Panc1 (cell line): Measurements from ENCODE around the gene AFG3L2.

Experiments used
- POLR2AphosphoS5 ChIP-seq: IDR thresholded peaks from 2 replicates; pipeline ENCODE4 v1.6.1; 2012; ENCODE audit warnings: mild to moderate bottlenecking, low read depth, low read length, moderate library complexity
- SIN3A ChIP-seq: IDR thresholded peaks from 2 replicates; pipeline ENCODE4 v1.6.1; 2012; ENCODE audit warnings: low read depth, mild to moderate bottlenecking, low read length, moderate library complexity, borderline replicate concordance; ENCODE audit not compliant: insufficient read depth
- TCF7L2 ChIP-seq: IDR thresholded peaks from 2 replicates; pipeline ENCODE4 v1.6.1; 2011; ENCODE audit warnings: mild to moderate bottlenecking, low read depth, low read length, inconsistent platforms
- TF ChIP-seq, protein P1 (sequence below): fragments of 450-650 bp; IDR thresholded peaks from 2 replicates; pipeline ENCODE4 v1.5.1; 2017; ENCODE audit warnings: mild to moderate bottlenecking
- TF ChIP-seq, protein P2 (sequence below), 2 experiments: IDR thresholded peaks; 2 replicates each; pipeline ENCODE4 v1.6.1; 2011 to 2012; ENCODE audit warnings: low read depth in 2 of 2, control low read depth in 1 of 2, low read length in 1 of 2, mild to moderate bottlenecking in 1 of 2, moderate library complexity in 1 of 2; ENCODE audit not compliant: insufficient read depth in 1 of 2

DNA sequence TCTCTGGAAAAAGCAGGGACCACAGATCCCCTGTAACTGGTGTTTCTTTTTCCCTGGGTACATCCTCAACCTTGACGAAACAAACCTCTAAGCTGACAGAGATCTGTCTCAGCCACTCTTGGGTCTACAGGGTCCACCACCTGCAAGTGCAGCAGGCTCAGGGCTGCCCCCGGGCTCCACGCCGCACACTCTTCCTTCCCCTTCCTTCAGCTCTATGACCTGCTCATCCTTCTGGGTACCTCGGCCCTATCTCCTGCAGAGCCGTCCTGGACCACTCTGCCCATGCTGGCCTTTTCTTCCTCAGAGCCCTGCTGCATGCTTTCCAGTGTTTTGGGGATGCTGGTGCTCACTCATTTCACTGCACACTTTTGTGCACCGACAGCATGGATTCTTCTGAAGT, 41.5 kb downstream of the AFG3L2 start:
- TF ChIP-seq, protein P1, sequence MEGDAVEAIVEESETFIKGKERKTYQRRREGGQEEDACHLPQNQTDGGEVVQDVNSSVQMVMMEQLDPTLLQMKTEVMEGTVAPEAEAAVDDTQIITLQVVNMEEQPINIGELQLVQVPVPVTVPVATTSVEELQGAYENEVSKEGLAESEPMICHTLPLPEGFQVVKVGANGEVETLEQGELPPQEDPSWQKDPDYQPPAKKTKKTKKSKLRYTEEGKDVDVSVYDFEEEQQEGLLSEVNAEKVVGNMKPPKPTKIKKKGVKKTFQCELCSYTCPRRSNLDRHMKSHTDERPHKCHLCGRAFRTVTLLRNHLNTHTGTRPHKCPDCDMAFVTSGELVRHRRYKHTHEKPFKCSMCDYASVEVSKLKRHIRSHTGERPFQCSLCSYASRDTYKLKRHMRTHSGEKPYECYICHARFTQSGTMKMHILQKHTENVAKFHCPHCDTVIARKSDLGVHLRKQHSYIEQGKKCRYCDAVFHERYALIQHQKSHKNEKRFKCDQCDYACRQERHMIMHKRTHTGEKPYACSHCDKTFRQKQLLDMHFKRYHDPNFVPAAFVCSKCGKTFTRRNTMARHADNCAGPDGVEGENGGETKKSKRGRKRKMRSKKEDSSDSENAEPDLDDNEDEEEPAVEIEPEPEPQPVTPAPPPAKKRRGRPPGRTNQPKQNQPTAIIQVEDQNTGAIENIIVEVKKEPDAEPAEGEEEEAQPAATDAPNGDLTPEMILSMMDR = no peak
- no peak for TF ChIP-seq POLR2AphosphoS5
- TF ChIP-seq SIN3A = no peak
- TF ChIP-seq, protein P2, sequence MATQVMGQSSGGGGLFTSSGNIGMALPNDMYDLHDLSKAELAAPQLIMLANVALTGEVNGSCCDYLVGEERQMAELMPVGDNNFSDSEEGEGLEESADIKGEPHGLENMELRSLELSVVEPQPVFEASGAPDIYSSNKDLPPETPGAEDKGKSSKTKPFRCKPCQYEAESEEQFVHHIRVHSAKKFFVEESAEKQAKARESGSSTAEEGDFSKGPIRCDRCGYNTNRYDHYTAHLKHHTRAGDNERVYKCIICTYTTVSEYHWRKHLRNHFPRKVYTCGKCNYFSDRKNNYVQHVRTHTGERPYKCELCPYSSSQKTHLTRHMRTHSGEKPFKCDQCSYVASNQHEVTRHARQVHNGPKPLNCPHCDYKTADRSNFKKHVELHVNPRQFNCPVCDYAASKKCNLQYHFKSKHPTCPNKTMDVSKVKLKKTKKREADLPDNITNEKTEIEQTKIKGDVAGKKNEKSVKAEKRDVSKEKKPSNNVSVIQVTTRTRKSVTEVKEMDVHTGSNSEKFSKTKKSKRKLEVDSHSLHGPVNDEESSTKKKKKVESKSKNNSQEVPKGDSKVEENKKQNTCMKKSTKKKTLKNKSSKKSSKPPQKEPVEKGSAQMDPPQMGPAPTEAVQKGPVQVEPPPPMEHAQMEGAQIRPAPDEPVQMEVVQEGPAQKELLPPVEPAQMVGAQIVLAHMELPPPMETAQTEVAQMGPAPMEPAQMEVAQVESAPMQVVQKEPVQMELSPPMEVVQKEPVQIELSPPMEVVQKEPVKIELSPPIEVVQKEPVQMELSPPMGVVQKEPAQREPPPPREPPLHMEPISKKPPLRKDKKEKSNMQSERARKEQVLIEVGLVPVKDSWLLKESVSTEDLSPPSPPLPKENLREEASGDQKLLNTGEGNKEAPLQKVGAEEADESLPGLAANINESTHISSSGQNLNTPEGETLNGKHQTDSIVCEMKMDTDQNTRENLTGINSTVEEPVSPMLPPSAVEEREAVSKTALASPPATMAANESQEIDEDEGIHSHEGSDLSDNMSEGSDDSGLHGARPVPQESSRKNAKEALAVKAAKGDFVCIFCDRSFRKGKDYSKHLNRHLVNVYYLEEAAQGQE (IDR thresholded peaks at IDR 0.05; ENCODE audit: insufficient read depth in 1 of 2, low read depth in 2 of 2, low read length in 1 of 2) = no peak
- TF ChIP-seq TCF7L2 = no peak
